Adipose tissue (tissue), 3 donors: ENCODE results near the gene KCNIP4. TPM values are rescaled to one million over a fixed set of nuclear protein-coding genes. Genes with fewer than 3 reads are reported as not detected.

Experiments used
- H3K27ac ChIP-seq: one replicate; pipeline ENCODE4 v1.5.1; 2013; ENCODE audit warnings: low read depth, low read length
- WGBS, 3 donors: extraction: QIAGEN DNeasy Blood & Tissue Kit; methylation state at CpG; one replicate each; pipeline ENCODE4 v1.1.7; 2013; 5-methylcytosine and 5-hydroxymethylcytosine counted together
- polyA plus RNA-seq, 3 donors: library from polyadenylated mRNA; stranded (reverse); fragments of 200-250 nt; gene quantifications; one replicate each; pipeline ENCODE4 v1.2.3, GENCODE V29; 2013
- donor health status: healthy with polysubstance abuse.
- donor health status: Bipolar disorder and iron deficiency.
- donor health status: healthy.

KCNIP4 gene
- polyA plus RNA-seq, 3 donors: 0.08 to 0.34 TPM; not detected in 1

DNA sequence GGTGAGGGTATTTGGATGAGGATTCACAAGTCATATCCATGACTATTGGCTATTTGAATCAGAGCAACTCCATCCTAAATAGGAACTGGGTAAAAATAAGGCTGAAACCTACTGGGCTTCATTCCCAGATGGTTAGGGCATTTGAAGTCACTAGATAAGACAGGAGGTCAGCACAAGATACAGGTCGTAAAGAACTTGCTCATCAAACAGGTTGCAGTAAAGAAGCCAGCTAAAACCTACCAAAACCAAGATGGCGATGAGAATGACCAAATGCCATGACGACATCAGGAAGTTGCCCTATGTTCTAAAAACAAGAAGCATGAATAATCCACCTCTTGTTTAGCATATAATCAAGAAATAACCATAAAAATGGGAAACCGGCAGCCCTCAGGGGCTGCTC, 1023.4 kb downstream of the KCNIP4 start:
- 70 to 76% (median 72%) methylated on average over 4 of the region's 4 CpGs for WGBS, 3 donors
- H3K27ac ChIP-seq: no peak overlapping the region

DNA sequence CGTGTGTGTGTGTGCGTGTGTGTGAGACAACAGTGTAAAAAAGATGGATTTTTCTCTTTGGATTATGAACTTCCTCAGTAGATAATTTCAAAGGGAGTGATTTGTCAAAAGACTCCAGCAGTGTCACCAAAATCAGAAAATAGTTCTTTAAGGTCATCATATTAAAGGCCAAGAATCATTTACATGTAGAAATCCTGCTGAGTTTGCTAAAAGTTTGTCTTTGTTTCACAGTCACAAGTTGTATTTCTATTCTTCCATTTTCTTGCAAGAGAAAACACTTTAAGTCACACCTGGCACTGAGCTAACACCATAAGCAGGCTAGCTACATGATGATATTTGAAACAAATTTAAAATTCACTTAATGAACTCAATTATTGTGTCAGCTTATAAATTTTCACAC, 1025.6 kb downstream of the KCNIP4 start:
- WGBS, 3 donors: 80 to 84% (median 81%) methylated on average over 2 of the region's 2 CpGs
- H3K27ac ChIP-seq: no peak overlapping the region

DNA sequence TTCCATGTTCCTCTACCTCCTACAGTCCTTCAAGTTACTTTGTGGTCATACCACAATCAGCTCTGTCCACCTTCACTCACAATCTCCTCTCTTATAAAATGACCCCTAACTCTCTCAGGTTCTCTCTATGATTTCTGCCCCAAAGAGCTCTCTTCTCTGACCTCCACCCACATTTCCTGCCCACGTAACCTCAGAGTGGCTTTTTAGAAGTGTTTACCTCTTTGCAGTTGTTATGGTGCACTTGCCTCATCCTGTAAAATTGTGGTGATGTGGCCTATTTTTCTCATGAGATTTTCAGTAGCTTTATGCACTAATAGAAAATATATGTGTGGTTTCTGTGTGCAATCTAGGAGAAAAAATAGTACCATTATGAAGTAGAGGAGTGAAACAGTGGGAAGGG, 1032.5 kb downstream of the KCNIP4 start:
- no peak overlapping the region for H3K27ac ChIP-seq
- 29 to 50% (median 43%) methylated on average over 1 of the region's 1 CpG for WGBS, 3 donors

DNA sequence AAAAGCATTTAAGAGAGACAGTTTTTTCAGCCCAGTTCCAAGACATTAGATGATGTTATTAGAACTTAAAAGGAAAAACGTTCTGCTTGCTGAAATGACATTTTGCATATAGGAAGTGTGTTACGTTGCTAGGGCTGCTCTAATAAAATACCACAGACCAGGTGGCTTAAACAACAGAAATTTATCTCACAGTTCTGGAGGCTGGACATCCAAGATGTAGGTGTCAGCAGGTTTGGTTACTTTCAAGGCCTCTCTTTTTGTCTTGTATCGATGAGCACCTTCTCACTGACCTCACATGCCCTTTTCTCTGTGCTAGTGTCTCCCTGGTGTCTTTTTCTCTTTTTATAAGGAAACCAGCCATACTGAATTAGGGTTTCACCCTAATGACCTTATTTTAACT, 1043.6 kb downstream of the KCNIP4 start:
- no peak overlapping the region for H3K27ac ChIP-seq
- WGBS, 3 donors: 61 to 75% (median 68%) methylated on average over 3 of the region's 3 CpGs

DNA sequence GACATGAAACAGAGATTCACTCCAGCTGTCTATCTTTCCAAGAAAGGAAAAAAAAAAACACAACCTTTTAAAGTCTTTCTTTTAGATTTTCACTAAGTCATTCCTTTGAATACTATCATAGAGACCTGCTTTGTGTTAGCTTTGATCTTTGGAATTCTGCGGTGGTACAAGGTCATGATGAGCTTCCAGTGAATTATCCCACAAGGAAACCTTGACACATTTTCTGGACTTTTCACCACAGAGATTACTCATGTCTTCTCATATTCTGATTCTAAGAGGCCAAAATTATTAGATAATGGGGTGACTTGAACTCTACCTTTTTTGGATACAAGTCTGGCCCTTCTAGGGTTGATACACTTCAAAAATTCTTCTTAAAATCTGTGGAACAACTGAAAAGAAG, 1046.7 kb downstream of the KCNIP4 start:
- whole genome bisulfite sequencing, 3 donors: 63 to 86% (median 71%) methylated on average over 1 of the region's 1 CpG
- H3K27ac ChIP-seq: no peak overlapping the region

DNA sequence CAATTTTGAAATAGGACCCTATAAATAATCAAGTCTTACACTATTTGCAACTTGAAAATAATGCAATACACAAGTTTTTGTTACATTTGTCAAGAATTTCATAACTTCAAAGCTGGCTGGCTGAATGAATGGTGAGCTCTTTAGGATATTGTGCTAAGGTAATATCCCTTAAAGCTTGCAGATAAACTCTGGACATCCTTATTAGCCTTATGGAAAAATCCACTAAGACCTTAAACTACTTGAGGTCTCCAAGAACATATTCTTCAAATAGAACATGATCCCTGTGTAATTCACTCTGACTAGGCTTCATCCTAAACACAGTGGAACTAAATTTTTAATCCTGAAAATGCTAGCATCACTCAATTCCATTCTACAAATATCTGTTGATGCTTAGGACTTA, 1049.0 kb downstream of the KCNIP4 start:
- no peak overlapping the region for H3K27ac ChIP-seq

DNA sequence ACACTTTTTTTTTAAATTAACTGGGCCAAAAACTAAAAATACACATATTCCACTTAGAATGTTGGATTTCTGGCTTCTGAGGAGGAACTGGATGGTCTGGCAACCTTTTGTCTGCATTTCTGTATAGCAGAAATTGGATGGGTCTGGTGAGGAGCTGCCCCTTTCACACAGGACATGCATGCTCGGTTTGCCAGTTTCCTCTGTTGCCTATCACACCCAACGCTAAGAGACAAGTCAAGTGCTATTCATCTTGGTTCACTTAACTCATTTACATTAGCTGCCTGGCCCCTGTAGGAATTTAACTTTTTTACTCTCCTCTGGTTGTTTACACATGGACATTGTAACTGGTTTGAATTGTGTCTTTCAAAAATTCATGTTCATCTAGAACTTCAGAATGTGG, 1052.6 kb downstream of the KCNIP4 start:
- H3K27ac ChIP-seq: no peak overlapping the region
- 65 to 74% (median 66%) methylated on average over 2 of the region's 2 CpGs for WGBS, 3 donors

DNA sequence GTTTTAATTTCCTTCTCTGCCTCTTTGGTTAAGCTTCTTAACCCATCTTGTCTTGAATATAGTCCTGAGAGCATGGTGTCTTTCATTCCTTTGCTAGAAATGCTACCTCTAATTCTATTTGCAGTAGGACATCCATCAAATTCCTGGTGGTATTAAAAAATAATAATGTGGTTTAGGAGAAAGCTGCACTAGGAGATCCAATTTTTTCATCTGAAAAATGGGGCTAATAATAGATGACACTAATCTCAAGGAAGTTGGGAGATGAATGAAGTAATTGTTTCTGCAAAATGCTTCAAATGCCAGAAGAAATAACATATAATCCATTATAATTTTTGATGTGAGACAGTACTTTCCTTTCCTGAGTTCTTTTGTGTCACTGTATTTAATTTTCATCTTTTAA, 1053.4 kb downstream of the KCNIP4 start:
- H3K27ac ChIP-seq: no peak overlapping the region

DNA sequence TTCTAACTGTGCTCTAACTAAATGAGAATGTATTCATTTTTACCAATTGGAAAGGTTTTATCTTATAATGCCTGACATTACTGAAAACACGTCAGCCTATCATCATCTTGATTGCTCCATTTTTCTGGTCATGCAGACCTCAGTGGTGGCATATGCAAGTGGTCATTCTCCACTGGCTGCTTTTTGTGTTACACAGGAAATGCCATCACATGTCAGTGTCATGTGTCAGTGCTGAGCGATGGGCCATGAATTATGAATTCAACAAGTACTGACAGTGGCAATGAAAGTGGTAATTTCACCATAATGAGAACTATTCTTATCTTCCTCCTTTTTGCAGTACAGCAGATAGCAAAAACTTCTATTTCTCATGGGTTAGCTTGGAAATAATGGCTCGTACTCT, 1057.8 kb downstream of the KCNIP4 start:
- no peak overlapping the region for H3K27ac ChIP-seq
- WGBS, 3 donors: 80 to 87% (median 82%) methylated on average over 3 of the region's 3 CpGs

DNA sequence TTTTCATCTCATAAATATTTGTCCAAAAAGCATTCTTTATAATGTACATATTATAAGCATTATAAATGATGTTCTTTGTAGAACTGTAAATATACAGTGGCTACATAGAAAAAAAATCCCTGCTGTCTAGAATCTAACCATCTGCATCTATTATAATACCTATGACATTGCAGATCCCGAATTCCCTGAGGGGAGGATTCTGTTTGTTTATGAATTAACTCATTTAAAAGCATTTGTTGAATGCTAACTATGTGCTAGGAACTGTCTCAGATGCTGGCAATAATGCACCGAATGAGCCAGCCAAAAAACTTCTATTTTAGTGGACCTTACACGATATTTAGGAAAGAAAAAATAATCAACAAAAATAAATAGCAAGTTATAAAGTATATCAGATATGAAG, 1058.7 kb downstream of the KCNIP4 start:
- no peak overlapping the region for H3K27ac ChIP-seq
- WGBS, 3 donors: 68 to 74% (median 72%) methylated on average over 3 of the region's 3 CpGs

DNA sequence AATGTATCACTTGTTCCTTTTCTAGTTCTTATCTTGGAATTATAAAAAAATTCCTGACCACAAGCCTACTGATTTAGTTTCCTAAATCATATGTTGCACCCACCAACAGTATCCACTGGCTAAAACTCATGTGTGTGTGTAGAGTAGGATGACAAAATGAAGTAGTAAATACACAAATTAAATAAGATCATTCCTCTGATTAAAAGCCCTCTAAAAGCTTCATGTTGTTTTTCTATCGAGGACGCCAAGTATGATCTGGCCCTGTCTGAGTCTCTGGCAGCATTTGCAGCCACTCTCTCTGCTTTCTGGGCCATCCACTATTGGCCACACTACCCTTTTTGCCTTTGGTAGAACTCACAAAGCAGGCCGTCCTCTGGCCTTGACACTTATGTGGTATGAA, 1064.9 kb downstream of the KCNIP4 start:
- H3K27ac ChIP-seq: no peak overlapping the region
- 51 to 81% (median 75%) methylated on average over 3 of the region's 3 CpGs for WGBS, 3 donors

DNA sequence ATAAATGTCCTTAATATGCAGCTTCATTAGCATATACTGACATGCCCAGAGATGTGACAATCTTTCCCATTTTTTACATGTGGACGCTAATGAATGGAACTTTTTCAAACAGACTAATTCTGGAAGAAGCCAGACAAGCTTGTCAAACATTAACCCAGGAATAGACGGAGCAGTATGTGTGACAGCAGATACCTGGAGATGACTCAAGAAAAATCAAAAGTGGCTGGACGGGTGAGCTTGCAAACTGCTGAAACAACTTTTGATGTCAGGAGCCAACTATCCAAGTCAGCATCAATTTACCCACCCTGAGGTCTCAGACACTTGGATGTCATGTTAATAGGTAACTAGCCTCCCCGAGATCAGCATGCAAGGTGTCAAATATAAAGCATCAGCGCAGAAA, 1065.3 kb downstream of the KCNIP4 start:
- H3K27ac ChIP-seq: no peak overlapping the region
- WGBS, 3 donors: 29 to 79% (median 78%) methylated on average over 5 of the region's 5 CpGs

DNA sequence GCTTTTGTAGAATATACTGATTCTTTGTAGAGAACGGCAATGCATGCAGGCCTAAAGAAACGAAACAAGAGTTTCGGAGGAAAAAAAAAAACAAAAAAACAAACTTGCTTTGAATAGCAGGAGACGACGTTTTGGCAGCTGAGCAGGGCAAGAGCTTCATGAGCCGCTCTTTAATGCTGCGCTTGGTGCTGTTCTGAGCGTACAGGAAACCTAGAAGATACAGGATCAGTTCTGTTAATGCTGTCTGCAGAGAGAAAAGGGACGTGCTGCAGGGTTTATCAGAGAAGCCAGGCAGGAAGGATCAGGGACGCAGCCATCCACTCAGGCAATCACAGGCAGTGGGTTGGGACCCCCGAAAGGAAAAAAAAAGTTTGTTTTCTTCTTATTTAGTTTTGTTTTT, 1066.1 kb downstream of the KCNIP4 start:
- H3K27ac ChIP-seq: no peak overlapping the region
- 33 to 61% (median 60%) methylated on average over 11 of the region's 11 CpGs for WGBS, 3 donors

DNA sequence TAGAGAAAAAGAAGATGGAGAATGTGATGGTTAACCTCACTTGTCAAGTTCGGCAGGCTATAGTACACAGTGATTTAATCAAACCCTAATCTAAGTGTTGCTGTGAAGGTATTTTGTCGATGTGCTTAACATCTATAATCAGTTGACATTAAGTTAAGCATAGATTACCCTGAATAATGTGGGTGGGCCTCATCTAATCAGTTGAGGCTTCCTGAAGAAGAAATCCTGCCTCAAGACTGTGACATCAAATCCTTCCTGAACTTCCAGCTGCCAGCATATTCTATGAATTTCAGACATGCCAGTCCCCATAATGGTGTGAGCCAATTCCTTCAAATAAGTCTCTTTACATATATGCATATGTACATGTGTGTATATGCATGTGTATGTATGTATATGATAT, 1066.9 kb downstream of the KCNIP4 start:
- 70 to 86% (median 73%) methylated on average over 2 of the region's 2 CpGs for WGBS, 3 donors
- H3K27ac ChIP-seq: no peak overlapping the region

DNA sequence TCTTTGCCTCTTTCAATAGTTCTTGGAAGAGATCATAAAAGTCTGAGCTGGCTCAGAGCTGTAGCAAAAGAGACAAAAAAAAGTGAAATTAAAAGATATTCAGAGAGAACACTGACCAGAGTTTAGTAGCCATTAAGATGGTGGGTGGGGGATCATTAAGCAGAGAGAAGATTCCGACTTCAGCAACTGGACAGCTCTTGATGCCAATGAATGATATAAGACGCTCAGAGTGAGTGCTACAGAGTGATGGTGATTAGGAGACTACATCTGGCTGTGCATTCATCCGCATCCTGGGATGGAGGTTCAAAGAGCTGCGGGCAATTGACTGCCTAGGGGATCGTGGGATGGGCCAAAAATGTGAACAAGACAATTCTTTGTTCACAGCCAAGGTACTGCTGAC, 1069.8 kb downstream of the KCNIP4 start:
- H3K27ac ChIP-seq: no peak overlapping the region
- WGBS, 3 donors: 75 to 80% (median 78%) methylated on average over 5 of the region's 5 CpGs

DNA sequence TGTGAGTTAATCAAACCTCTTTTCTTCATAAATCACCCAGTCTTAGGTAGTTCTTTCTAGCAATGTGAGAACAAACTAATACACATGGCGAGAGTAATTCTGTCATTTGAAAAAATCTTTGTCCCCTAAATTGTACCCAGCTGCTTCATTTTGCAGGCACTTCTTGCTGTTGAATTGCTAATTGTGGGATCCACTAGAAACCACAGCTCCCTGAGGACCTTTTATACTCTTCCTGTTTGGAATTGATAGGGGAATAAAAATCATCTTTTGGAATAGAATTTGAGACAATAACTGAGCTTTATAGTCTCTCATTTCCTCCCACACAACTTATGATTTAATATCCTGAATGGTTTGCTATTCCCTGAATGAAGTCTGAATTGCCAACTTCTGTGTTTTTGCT, 1078.1 kb downstream of the KCNIP4 start:
- H3K27ac ChIP-seq: no peak overlapping the region
- WGBS, 3 donors: 59 to 70% (median 68%) methylated on average over 1 of the region's 1 CpG

DNA sequence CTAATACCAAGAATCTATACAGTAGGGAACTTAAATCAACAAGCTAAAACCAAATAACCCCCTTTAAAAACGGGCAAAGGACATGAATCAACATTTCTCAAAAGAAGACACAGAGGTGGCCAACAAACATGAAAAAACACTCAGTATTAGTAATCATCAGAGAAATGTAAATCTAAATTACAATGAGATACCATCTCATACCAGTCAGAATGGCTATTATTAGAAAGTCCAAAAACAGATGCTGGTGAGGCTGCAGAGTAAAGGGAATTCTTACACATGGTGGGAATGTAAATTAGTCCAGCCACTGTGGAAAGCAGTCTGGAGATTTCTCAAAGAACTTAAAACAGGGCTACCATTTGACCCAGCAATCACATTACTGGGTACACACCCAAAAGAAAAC, 1080.5 kb downstream of the KCNIP4 start:
- WGBS, 3 donors: 23 to 71% (median 34%) methylated on average over 1 of the region's 1 CpG

DNA sequence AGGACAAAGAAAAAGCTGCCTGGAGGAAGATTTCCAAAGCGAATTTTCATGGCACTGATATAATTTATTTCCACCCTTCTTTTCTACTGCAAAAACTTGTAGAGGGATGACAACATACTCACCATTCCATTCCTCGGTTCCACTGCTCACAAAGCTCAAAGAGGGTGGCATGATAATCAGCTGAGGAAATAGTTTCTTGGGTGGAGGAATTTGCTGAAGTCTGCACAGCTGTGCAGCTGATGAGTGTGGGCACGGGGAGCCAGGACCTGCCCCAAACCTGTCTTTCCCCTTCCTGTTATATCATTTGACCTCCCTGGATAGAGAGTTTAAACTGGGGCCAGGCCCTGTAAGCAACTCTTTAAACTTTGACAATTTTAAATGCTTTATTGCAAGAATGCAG, 1087.7 kb downstream of the KCNIP4 start:
- no peak overlapping the region for H3K27ac ChIP-seq

More for the DNA sequence above, 1080.5 kb downstream of the KCNIP4 start:
- H3K27ac ChIP-seq: no peak overlapping the region

DNA sequence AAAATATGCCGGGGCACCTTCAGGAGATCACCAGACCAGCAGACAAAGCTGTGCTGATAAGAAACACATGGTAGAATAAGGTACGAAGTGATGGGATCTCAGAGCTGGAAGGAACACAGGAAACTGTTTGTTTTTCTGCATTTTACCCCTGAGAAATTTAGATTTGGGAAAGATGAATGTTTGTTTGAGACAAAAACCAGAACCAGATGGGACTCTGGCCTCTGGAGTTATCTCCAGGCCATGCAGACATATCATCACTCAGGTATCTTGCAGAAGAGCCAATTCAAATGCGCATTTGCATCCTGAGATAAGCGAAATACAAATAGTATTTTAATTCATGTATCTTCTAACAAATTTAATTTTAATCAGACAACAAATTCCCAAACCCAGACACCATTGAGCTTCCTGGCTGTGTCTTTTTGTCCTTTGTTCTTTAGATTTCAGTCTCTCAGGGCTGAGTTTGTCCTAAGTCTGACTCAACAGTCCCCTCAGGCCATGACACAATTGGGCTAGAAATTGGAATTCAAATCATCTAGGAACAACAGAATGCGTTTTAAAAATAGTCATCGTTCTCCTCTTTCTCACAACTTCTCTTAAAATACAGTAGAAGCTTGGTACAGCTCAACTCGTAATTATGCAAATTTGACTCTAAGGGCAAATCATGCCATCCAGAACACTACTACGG, 1089.3 kb downstream of the KCNIP4 start:
- 77% methylated on average over 8 of the region's 8 CpGs for WGBS, 3 donors
- no peak overlapping the region for H3K27ac ChIP-seq

More for the DNA sequence above, 1087.7 kb downstream of the KCNIP4 start:
- 48 to 77% (median 66%) methylated on average over 3 of the region's 3 CpGs for WGBS, 3 donors

DNA sequence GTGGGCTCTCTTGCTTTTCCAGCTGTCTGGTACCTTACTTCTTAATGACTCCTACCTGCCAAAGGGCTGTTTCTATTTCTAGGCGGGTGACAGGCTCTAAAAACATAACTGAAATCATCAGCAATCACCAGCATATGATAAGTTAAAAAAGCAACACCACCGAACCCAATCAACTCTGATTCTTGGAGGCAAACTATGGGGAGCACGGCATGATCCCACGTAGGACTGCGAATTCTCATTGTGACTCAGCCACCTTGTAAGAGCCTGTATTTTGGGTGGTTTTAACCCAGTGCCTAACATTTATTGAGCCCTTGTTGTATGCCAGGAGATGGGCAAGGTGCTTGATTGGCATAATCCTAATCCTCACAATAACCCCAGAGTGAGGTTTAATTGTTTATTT, 1091.5 kb downstream of the KCNIP4 start:
- H3K27ac ChIP-seq: no peak overlapping the region
- WGBS, 3 donors: 79 to 89% (median 86%) methylated on average over 5 of the region's 5 CpGs
